Panc1 (cell line): ENCODE measurements around the gene NEURL1B. TPM values are rescaled to one million over a fixed set of nuclear protein-coding genes. Genes with fewer than 3 reads are reported as not detected.

ENCODE experiments used
- ATAC-seq: fragments of 200-7000 bp; cut with Tn5 transposase; 2 replicates; pipeline ENCODE4 v1.9.1; 2020; ENCODE audit warnings: mild to moderate bottlenecking, moderate library complexity
- BruUV-seq: library from RNA; stranded (reverse); fragments of 400-500 nt; replicated peaks from 2 replicates; lab custom pipeline; 2021; lab: Mats Ljungman, UMichigan
- CTCF ChIA-PET: fragments of 300-600 bp; sonication (Branson Sonifier 250); formaldehyde crosslinking; loops from one replicate; lab custom pipeline; 2022; ENCODE audit warnings: antibody characterized with exemption; lab: Charles Lee
- POLR2A ChIA-PET: fragments of 300-600 bp; sonication (Branson Sonifier 250); formaldehyde crosslinking; loops from one replicate; lab custom pipeline; 2022; ENCODE audit warnings: antibody characterized with exemption; lab: Charles Lee
- DNase-seq: peaks from one replicate; pipeline ENCODE4 v3.0.0-alpha.2; 2010; ENCODE audit warnings: low read depth, low spot score
- H3K27ac ChIP-seq: 2 replicates; pipeline ENCODE4 v1.5.1; 2011; ENCODE audit warnings: mild to moderate bottlenecking, low read length, inconsistent platforms
- H3K27me3 ChIP-seq: fragments of 200-500 bp; sonication (Bioruptor generic); 2 replicates; pipeline ENCODE4 v1.6.0; 2014; ENCODE audit warnings: low read length, inconsistent platforms; ENCODE audit not compliant: control insufficient read depth, insufficient read depth
- H3K36me3 ChIP-seq: fragments of 200-500 bp; sonication (Bioruptor generic); 2 replicates; pipeline ENCODE4 v1.5.1; 2014; ENCODE audit warnings: inconsistent platforms, mild to moderate bottlenecking, low read length, moderate library complexity; ENCODE audit not compliant: control insufficient read depth, insufficient read depth
- H3K4me1 ChIP-seq: 2 replicates; pipeline ENCODE4 v1.5.1; 2011; ENCODE audit warnings: inconsistent platforms, mild to moderate bottlenecking, low read length, moderate library complexity; ENCODE audit not compliant: control insufficient read depth, insufficient read depth
- H3K4me3 ChIP-seq, 2 experiments: 2 replicates each; pipeline ENCODE4 v1.5.1; 2011 to 2012; ENCODE audit warnings: low read depth in 2 of 2, low read length in 2 of 2, mild to moderate bottlenecking in 2 of 2, inconsistent platforms in 1 of 2, moderate library complexity in 1 of 2
- H3K9me3 ChIP-seq: fragments of 200-500 bp; sonication (Bioruptor generic); 2 replicates; pipeline ENCODE4 v1.5.1; 2014; ENCODE audit warnings: low read depth, mild to moderate bottlenecking, inconsistent platforms, low read length, moderate library complexity; ENCODE audit not compliant: control insufficient read depth, insufficient read depth
- CTCF ChIP-seq: fragments of 450-650 bp; IDR thresholded peaks from 2 replicates; pipeline ENCODE4 v1.5.1; 2017; ENCODE audit warnings: mild to moderate bottlenecking
- POLR2AphosphoS5 ChIP-seq: IDR thresholded peaks from 2 replicates; pipeline ENCODE4 v1.6.1; 2012; ENCODE audit warnings: mild to moderate bottlenecking, low read depth, low read length, moderate library complexity
- REST ChIP-seq, 2 experiments: IDR thresholded peaks; 2 replicates each; pipeline ENCODE4 v1.6.1; 2011 to 2012; ENCODE audit warnings: low read depth in 2 of 2, control low read depth in 1 of 2, low read length in 1 of 2, mild to moderate bottlenecking in 1 of 2, moderate library complexity in 1 of 2; ENCODE audit not compliant: insufficient read depth in 1 of 2
- SIN3A ChIP-seq: IDR thresholded peaks from 2 replicates; pipeline ENCODE4 v1.6.1; 2012; ENCODE audit warnings: low read depth, mild to moderate bottlenecking, low read length, moderate library complexity, borderline replicate concordance; ENCODE audit not compliant: insufficient read depth
- TCF7L2 ChIP-seq: IDR thresholded peaks from 2 replicates; pipeline ENCODE4 v1.6.1; 2011; ENCODE audit warnings: mild to moderate bottlenecking, low read depth, low read length, inconsistent platforms
- in situ Hi-C: cut with HindIII; loops from 2 replicates; pipeline ENCODE4 v1.10.0; 2016; ENCODE audit warnings: low sequenced_read_pairs, low pct_unique_long_range_greater_than_20kb
- intact Hi-C: fragments of 100-400 bp; cut with micrococcal nuclease; formaldehyde crosslinking; loops from one replicate; pipeline ENCODE4 v1.10.0; 2022; ENCODE audit not compliant: unreplicated experiment
- total RNA-seq: library from RNA; stranded (reverse); gene quantifications from one replicate; pipeline ENCODE4 v1.2.1, GENCODE V29; 2021; ENCODE audit not compliant: unreplicated experiment

NEURL1B gene
- total RNA-seq, 1 experiment from 2014 or later = 5.3 TPM

- POLR2A ChIA-PET = no interaction called here
- CTCF ChIA-PET = interaction anchor here (1.3 kb wide), 1 partner anchor 13 kb away, joined by 4 read pairs; no protein-coding TSS in a partner anchor
- H3K4me3 ChIP-seq = no peak overlapping the region
- H3K36me3 ChIP-seq = no peaks in the 10 kb centered on the region
- no peak for TF ChIP-seq TCF7L2
- no peak for TF ChIP-seq SIN3A
- no peak for TF ChIP-seq REST (IDR thresholded peaks at IDR 0.05; ENCODE audit: insufficient read depth in 1 of 2, low read depth in 2 of 2, low read length in 1 of 2)
- no peak for TF ChIP-seq POLR2AphosphoS5
- TF ChIP-seq CTCF = no peak
- intact Hi-C loops (no loop called here), in situ Hi-C loops (no loop called here)
- H3K27ac ChIP-seq = no peak overlapping the region
- BruUV-seq = no TSS peak
- DNase-seq = no peak
- H3K4me1 ChIP-seq = peaks cover 15% of the 10 kb centered on the region
- no peak for ATAC-seq
- no peaks in the 10 kb centered on the region for H3K27me3 ChIP-seq
- H3K9me3 ChIP-seq = no peaks in the 10 kb centered on the region
Observed at GRCh38 chr5:172729588-172729987, 88.5 kb downstream of the NEURL1B start.

- Histone ChIP-seq H3K9me3 (no peaks in the 10 kb centered on the region), H3K27me3 (no peaks in the 10 kb centered on the region), H3K4me3 (no peak overlapping the region), H3K27ac (no peak overlapping the region), H3K36me3 (no peaks in the 10 kb centered on the region), H3K4me1 (peaks cover 15% of the 10 kb centered on the region)
- DNase-seq (no peak), ATAC-seq (no peak)
- CTCF ChIA-PET = interaction anchor here (0.6 kb wide), 1 partner anchor 13 kb away, joined by 7 read pairs; no protein-coding TSS in a partner anchor
- POLR2A ChIA-PET = no interaction called here
- TF ChIP-seq REST (IDR thresholded peaks at IDR 0.05; ENCODE audit: insufficient read depth in 1 of 2, low read depth in 2 of 2, low read length in 1 of 2) (no peak), TCF7L2 (no peak), POLR2AphosphoS5 (no peak)
- BruUV-seq = no TSS peak
- in situ Hi-C loops (no loop called here), intact Hi-C loops (loop anchor here (5.0 kb wide), 1 partner anchor 37 kb away; no protein-coding TSS in a partner anchor)
Observed at GRCh38 chr5:172730222-172730621, 89.2 kb downstream of the NEURL1B start.
